BLaER1 treated with 17β-estradiol and CSF1 and Interleukin-3, amounts not matched to agents 10 nM and 100 nM (cell line): ENCODE measurements around the gene TGFBR3.

ENCODE experiments used
- H3K27ac ChIP-seq, 11 experiments: shearing (Covaris generic); formaldehyde crosslinking; 2 replicates each; pipeline ENCODE4 v1.8.1; 2022
- H3K27me3 ChIP-seq, 11 experiments: shearing (Covaris generic); formaldehyde crosslinking; 2 replicates each; pipeline ENCODE4 v1.8.1; 2022
- H3K36me3 ChIP-seq, 11 experiments: shearing (Covaris generic); formaldehyde crosslinking; 2 replicates each; pipeline ENCODE4 v1.8.1; 2022
- H3K4me1 ChIP-seq, 10 experiments: shearing (Covaris generic); formaldehyde crosslinking; 2 replicates each; pipeline ENCODE4 v1.8.1; 2022
- H3K4me2 ChIP-seq, 11 experiments: shearing (Covaris generic); formaldehyde crosslinking; 2 replicates each; pipeline ENCODE4 v1.8.1; 2022
- H3K4me3 ChIP-seq, 10 experiments: shearing (Covaris generic); formaldehyde crosslinking; 2 replicates each; pipeline ENCODE4 v1.8.1; 2022
- H3K9ac ChIP-seq, 11 experiments: shearing (Covaris generic); formaldehyde crosslinking; 2 replicates each; pipeline ENCODE4 v1.8.1; 2022
- H3K9me3 ChIP-seq, 11 experiments: shearing (Covaris generic); formaldehyde crosslinking; replicated peaks in 1 of 11; 2 replicates each; pipeline ENCODE4 v1.8.1; 2022
- H4K20me1 ChIP-seq, 11 experiments: shearing (Covaris generic); formaldehyde crosslinking; 2 replicates each; pipeline ENCODE4 v1.8.1; 2022
- Cebpa-rat ChIP-seq, 11 experiments: shearing (Covaris generic); IDR thresholded peaks; 2 replicates each; pipeline ENCODE4 v1.8.1; 2022

TGFBR3 gene

DNA sequence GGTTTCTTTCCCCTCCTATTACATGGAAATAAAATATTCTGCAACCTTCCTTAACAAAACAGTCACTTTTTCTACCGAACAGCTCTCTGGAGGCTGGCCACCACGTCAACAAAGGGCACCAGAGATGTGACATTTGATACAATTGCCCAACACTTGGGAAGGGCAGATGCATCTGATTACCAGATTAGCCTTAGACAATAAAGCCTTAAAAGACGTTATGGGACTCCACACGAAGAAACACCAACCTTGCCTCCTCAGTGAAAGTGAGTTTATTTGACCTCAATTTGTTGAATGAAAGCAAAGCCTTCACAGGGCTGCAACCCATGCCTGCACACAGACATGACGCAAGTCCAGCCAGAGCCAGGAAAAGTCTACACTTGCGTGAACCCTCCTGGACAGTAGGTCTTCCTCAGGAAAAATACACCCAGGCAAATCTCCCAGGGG lies 136.1 kb downstream of the TGFBR3 start:
- no peak for TF ChIP-seq Cebpa-rat (IDR thresholded peaks at IDR 0.05)
- Histone ChIP-seq H3K4me2 (no peak overlapping the region), H3K9ac (no peak overlapping the region), H3K9me3 (peaks cover 12 to 33% (median 22%) of the 10 kb centered on the region in 11 experiments; a peak in 21 of 22 replicates), H3K4me3 (no peak overlapping the region), H3K4me1 (peaks cover 0 to 16% (median 9%) of the 10 kb centered on the region in 10 experiments; a peak in 8 of 20 replicates), H3K27ac (no peak overlapping the region), H3K27me3 (no peaks in the 10 kb centered on the region), H3K36me3 (peaks cover 0 to 17% (median 4%) of the 10 kb centered on the region in 11 experiments; a peak in 2 of 22 replicates), H4K20me1 (no peaks in the 10 kb centered on the region)

DNA sequence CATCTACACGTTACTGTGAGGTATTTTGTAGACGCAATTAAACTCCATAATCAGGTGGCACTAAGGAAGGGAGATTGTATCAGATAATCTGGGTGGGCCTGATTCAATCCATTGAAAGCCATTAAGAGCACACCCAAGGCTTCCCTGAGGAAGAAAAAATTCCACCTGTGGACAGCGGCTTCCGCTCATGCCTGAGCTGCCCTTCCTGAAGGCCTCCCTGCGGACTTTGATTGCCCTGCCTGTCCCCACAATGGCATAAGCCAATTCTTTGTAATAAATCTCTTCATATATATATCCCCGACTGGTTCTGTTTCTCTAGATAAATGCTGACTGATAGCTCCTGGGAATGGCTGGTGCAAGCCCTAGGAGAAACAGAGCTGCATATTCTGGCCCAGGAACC lies 138.3 kb downstream of the TGFBR3 start:
- Histone ChIP-seq H3K36me3 (peaks cover 0 to 17% (median 4%) of the 10 kb centered on the region in 11 experiments; a peak in 2 of 22 replicates), H3K9me3 (peaks cover 12 to 35% (median 23%) of the 10 kb centered on the region in 11 experiments; a peak in 21 of 22 replicates), H3K4me3 (no peak overlapping the region), H3K4me1 (peaks cover 0 to 13% (median 8%) of the 10 kb centered on the region in 10 experiments; a peak in 8 of 20 replicates), H4K20me1 (no peaks in the 10 kb centered on the region), H3K9ac (no peak overlapping the region), H3K27me3 (no peaks in the 10 kb centered on the region), H3K27ac (no peak overlapping the region), H3K4me2 (no peak overlapping the region)
- no peak for TF ChIP-seq Cebpa-rat (IDR thresholded peaks at IDR 0.05)

DNA sequence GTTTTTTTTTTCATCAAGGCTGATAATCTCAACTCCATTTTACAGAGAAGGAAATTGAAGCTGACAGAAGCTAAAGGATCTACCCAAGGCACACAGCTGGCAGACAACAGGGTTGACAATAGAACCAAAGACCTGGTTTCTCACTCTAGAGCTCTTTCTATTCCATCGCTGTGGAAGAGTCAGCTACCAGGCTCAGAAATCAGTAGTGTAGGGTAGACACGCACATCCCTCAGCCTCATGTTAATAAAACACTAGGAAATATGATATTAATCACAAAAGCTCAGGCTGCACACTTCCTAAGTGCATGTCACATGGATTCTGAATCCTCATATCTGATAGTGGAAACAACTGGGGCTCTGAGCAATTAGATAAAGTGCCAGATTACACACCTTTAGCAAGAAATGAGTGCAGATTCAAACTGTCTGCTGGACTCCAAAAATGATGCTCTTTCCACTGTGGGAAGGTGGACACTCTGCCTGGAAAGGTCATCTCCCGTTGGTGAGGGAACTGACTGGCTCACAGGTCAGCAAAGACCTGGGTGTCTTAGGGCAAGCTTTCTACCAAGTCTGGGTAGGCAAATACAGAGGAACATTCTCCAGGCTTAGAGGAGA lies 139.1 kb downstream of the TGFBR3 start:
- no peak overlapping the region for H3K4me3 ChIP-seq
- H3K36me3 ChIP-seq = peaks cover 0 to 17% (median 4%) of the 10 kb centered on the region in 11 experiments; a peak in 2 of 22 replicates
- no peak for TF ChIP-seq Cebpa-rat (IDR thresholded peaks at IDR 0.05)
- no peak overlapping the region for H3K9ac ChIP-seq
- H4K20me1 ChIP-seq = no peaks in the 10 kb centered on the region
- peaks cover 0 to 13% (median 8%) of the 10 kb centered on the region in 10 experiments; a peak in 8 of 20 replicates for H3K4me1 ChIP-seq
- H3K27me3 ChIP-seq = no peaks in the 10 kb centered on the region
- no peak overlapping the region for H3K27ac ChIP-seq
- H3K9me3 ChIP-seq = peaks cover 12 to 43% (median 25%) of the 10 kb centered on the region in 11 experiments; a peak in 21 of 22 replicates
- H3K4me2 ChIP-seq = no peak overlapping the region

DNA sequence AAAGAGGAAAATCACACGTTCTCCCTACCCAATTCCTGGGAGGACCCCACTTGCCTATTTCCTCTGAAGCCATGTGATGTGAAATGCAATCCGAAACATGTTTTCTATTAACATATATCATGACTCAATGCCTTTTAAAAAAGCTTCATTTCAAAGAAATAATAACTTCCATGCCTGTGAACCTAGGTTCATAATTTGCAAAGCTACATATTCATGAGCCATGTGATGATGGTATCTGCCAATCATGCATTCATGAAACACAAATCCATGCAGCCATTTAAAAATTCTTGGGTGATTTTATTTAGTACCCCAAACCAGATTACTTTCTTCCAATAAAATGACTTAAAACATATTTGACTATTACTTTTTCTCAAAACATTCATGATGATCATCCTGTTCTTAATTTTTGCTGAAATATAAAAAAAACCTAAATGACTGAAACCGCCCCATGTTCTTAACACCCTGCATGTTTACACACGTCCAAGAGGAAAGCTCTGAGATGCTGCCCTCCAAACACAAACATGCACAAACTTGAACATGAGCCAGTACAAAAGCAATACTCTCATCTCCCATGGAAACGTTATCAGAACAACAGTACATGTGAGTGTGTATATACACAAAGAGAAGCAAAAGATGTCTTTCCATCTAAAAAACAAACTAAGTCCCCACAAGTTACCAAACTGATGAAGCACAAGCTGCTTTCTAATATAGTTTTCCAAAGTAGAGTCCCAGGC lies 140.1 kb downstream of the TGFBR3 start:
- Histone ChIP-seq H3K36me3 (peaks cover 0 to 17% (median 4%) of the 10 kb centered on the region in 11 experiments; a peak in 2 of 22 replicates), H3K27me3 (no peaks in the 10 kb centered on the region), H3K27ac (no peak overlapping the region), H3K4me2 (no peak overlapping the region), H3K9me3 (peaks cover 12 to 54% (median 26%) of the 10 kb centered on the region in 11 experiments; a peak in 21 of 22 replicates), H4K20me1 (no peaks in the 10 kb centered on the region), H3K9ac (no peak overlapping the region), H3K4me1 (peaks cover 0 to 7% (median under 1%) of the 10 kb centered on the region in 10 experiments; a peak in 5 of 20 replicates), H3K4me3 (no peak overlapping the region)
- TF ChIP-seq Cebpa-rat (IDR thresholded peaks at IDR 0.05) = no peak

DNA sequence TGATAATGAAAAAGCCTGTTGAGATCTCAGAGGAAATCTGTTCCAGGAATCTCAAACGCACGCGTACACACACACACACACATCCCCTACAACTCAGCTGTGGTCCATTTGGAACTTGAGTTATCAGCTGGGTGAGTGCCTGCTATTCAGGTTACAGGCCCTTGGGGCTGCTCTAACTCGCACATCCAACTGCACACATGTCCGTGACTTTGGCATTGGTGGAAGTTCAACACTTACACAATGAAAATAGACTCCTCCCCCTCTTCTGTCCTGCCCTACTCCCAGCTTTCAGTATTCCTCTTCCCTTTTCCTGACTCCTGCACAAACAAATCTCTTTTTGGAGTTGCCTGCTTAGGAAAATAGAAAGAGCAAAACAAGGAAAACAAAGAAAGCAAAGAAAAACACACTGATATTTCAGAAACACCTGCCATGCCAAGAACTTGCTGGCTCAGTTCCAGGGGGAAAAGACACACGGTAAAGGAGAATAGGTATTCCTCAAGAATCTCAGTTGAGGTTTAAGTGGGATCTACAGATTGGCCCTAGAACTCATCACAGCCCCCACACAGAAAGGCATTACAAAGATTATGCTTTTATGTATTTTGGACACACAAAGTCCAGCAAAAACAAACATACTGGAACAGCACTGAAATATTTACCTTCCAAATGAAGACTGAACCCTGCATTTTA lies 140.9 kb downstream of the TGFBR3 start:
- H3K4me2 ChIP-seq = no peak overlapping the region
- H3K4me3 ChIP-seq = no peak overlapping the region
- H3K36me3 ChIP-seq = peaks cover 0 to 17% (median 4%) of the 10 kb centered on the region in 11 experiments; a peak in 2 of 22 replicates
- no peak for TF ChIP-seq Cebpa-rat (IDR thresholded peaks at IDR 0.05)
- H3K27me3 ChIP-seq = no peaks in the 10 kb centered on the region
- H3K9me3 ChIP-seq = peaks cover 18 to 59% (median 33%) of the 10 kb centered on the region in 11 experiments
- H4K20me1 ChIP-seq = no peaks in the 10 kb centered on the region
- no peak overlapping the region for H3K9ac ChIP-seq
- 0 out of 20 replicates have a peak, but pooled peaks cover 0 to under 1% (median 0%) of the 10 kb centered on the region in 10 experiments for H3K4me1 ChIP-seq
- no peak overlapping the region for H3K27ac ChIP-seq

DNA sequence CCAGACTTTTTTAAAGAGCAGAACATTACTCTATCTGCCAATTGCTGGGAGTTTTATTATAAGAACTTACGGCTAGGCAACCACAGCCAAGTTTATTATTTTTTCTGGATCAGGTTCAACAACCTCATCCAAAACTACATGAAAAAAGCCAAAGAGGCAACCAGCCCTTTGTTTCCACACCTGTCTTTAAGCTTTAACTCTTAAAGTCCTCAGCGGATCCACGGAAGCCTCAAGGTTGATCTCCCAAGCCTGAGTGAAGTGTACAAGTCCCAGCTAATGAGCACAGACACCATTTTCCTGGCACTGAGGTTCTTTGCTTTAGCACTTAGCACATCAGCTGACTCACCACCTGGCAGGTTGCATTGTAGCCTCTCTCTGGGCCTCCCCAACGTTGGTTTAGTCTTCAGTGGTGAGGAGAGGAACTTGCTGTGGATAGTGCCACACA lies 143.1 kb downstream of the TGFBR3 start:
- Histone ChIP-seq H4K20me1 (no peaks in the 10 kb centered on the region), H3K9me3 (peaks cover 25 to 68% (median 42%) of the 10 kb centered on the region in 11 experiments), H3K27ac (no peak overlapping the region), H3K4me3 (no peak overlapping the region), H3K36me3 (peaks cover 0 to 21% (median 6%) of the 10 kb centered on the region in 11 experiments; a peak in 5 of 22 replicates), H3K27me3 (no peaks in the 10 kb centered on the region), H3K4me1 (no peaks in the 10 kb centered on the region), H3K4me2 (no peak overlapping the region), H3K9ac (no peak overlapping the region)
- TF ChIP-seq Cebpa-rat (IDR thresholded peaks at IDR 0.05) = no peak

DNA sequence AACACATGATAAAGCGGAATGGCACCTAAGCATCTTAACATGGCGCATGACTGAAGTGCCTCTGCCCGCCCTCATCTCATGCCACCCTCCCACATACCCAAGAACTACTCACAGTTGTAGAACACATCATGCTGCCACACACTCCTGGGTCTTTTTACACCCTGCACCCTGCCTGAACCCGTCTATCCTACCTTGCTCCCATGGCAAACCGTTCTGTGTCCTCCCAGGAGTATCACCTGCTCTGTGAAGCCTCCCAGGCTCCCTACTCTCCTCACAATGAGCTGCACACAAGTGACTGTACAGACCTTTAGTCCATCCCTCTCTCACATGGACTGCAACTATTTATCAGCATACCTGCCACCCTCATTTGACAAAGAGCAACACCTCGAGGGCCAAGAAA lies 144.0 kb downstream of the TGFBR3 start:
- Histone ChIP-seq H4K20me1 (no peaks in the 10 kb centered on the region), H3K9ac (no peak overlapping the region), H3K4me2 (no peak overlapping the region), H3K27me3 (no peaks in the 10 kb centered on the region), H3K27ac (no peak overlapping the region), H3K4me1 (no peaks in the 10 kb centered on the region), H3K9me3 (peaks cover 17 to 58% (median 34%) of the 10 kb centered on the region in 11 experiments), H3K36me3 (peaks cover 0 to 17% (median 4%) of the 10 kb centered on the region in 11 experiments; a peak in 5 of 22 replicates), H3K4me3 (no peak overlapping the region)
- TF ChIP-seq Cebpa-rat (IDR thresholded peaks at IDR 0.05) = no peak

DNA sequence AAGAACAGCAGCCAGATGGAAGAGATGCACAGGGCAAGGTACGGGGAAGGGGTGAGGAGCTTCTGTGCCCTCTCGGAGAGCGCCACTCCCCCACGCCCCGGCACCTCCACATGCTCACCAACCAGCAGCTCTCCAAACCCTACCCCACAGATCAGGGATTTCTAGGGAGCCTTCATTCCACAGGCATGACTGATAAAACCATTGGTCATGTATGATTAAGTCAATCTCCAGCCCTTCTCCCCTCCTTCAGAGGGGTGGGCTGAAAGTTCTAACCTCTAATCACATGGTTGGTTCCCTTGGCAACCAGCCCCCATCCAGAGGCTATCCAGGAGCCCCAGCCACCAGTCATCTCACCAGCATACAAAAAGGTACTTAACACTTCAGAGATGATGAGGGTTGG lies 144.7 kb downstream of the TGFBR3 start:
- no peaks in the 10 kb centered on the region for H3K27me3 ChIP-seq
- no peak overlapping the region for H3K9ac ChIP-seq
- H3K4me2 ChIP-seq = no peak overlapping the region
- no peak for TF ChIP-seq Cebpa-rat (IDR thresholded peaks at IDR 0.05)
- no peaks in the 10 kb centered on the region for H4K20me1 ChIP-seq
- peaks cover 0 to 16% (median 0%) of the 10 kb centered on the region in 11 experiments; a peak in 4 of 22 replicates for H3K36me3 ChIP-seq
- H3K4me3 ChIP-seq = no peak overlapping the region
- H3K4me1 ChIP-seq = no peaks in the 10 kb centered on the region
- H3K27ac ChIP-seq = no peak overlapping the region
- H3K9me3 ChIP-seq = peaks cover 12 to 52% (median 28%) of the 10 kb centered on the region in 11 experiments
